Measurements from ENCODE around the gene CDK5RAP3.
"Not testable (repeated sequence)": the region's sequence is repeated elsewhere in the genome, so short reads cannot be mapped to it uniquely, and the experiment has no call there.

Gene CDK5RAP3

DNA sequence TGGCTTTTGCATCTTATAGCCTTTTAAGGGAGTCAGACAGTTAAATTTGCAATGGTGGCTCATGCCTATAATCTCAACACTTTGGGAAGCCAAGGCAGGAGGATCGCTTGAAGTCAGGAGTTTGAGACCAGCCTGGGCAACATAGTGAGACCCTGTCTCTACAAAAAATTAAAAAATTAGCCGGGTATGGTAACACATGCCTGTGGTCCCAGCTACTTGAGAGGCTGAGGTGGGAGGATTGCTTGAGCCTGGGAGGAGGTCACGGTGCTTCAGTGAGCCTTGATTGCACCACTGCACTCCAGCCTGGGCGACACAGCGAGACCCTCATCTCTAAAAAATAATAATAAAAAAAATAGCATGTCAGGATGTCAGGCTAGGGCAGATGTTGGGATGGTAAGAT lies 30.7 kb downstream of the CDK5RAP3 start:
- not testable (repeated sequence) for DNase-seq

DNA sequence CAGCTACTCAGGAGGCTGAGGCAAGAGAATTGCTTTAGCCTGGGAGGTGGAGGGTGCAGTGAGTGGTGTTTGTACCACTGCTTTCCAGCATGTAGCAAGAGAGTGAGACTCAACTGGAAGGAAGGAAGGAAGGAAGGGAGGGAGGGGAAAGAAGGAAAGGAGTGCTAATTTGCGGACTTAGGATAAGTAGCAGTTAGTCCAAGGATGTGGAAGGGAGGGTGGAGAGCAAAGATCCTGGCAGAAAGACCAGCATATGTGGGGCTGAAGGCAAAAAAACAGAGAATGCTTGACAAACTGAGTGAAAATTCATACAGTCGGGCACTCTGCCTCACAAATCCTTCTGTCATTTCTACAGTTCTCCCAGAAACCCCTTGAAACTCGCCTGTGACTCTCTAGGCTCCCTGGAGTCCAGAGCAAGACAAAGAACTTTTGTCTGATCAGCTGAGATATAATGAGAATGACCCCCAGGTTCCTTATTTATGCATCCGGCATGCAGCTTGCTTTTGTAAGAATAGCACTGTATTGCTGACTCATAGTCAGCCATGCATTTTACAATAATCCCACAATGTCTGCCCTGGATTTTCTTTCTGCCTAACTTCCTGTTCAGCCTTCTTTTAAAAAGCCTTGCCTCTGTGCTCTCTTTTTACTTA lies 31.5 kb downstream of the CDK5RAP3 start:
- no peak for DNase-seq

DNA sequence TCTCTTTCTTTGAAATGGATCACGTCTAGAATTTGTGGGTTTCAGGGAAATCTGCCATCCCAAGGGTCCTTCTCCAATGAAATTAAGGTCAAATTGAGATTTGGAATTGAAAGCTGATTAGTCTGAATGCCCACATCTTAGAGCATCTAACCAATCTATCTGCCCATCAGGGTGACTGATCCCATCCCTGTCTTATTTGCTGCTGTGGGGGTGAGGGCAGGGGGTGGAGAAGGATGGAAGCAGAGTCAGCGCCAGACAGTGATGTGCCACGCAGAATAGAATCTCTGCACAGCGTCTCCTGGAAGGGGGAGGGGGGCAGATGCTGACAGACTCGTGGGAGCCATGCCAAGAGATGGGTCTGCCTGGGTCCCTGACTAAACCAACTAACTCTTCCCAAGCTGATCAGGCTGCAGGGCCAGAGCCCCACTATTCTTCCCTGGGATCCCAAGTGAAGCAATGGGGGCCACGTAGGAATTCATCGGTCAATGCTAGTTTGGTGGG lies 32.1 kb downstream of the CDK5RAP3 start:
- no peak for DNase-seq

DNA sequence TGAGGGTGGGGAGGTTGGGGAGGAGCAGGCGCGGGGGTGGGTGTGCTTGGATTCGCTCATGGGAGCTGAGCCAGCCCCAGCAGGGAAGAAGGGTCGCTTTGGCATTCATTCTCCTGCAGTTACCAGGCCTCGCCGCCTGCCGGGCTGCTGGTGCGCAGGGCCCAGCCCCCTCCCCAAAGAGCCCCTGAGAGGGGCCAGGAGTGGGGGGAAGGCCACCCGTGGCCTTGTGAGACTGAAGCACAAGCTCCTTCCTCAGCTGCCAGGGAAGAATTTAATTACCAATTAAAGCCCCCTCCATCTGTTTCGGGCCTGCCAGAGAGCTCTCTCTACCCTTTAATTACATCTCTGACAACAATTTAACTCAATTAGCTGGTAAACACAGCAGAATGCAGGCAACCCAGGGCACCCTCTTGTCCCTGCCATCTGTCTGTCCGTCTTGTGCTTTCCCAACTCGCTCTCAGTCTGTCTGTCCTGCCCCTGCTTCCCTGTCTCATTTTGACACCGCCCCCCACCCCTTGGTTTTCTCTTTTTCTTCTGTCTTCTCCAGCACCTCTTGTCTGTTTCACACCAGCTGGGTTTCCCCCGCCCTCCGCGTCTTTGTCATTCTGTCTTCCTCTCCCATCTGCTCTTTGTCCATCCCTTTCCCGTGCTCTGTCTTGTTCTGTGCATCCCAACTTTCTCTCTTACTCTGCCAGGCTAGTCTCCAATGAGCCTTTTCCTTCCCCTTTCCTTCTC lies 32.7 kb downstream of the CDK5RAP3 start:
- no peak for DNase-seq

DNA sequence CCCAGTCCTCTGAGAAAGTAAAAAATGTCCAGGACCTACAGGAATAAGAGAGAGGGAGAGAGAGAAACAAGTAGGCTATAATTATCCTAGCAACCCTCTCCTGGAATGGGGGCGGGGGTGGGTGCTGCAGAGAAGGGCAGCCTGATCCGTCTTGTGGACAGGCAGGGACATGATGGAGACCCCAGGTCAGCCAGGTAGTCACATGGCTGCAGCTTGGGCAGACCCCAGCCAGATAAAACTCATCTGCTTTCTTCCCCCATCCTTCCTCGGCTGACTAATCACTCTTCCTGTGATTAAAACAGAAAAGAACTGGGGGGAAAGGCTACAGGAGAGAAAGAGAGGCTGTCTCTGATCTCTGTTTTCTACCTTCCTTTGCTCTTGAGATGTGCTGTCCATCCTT lies 34.1 kb downstream of the CDK5RAP3 start:
- no peak for DNase-seq

DNA sequence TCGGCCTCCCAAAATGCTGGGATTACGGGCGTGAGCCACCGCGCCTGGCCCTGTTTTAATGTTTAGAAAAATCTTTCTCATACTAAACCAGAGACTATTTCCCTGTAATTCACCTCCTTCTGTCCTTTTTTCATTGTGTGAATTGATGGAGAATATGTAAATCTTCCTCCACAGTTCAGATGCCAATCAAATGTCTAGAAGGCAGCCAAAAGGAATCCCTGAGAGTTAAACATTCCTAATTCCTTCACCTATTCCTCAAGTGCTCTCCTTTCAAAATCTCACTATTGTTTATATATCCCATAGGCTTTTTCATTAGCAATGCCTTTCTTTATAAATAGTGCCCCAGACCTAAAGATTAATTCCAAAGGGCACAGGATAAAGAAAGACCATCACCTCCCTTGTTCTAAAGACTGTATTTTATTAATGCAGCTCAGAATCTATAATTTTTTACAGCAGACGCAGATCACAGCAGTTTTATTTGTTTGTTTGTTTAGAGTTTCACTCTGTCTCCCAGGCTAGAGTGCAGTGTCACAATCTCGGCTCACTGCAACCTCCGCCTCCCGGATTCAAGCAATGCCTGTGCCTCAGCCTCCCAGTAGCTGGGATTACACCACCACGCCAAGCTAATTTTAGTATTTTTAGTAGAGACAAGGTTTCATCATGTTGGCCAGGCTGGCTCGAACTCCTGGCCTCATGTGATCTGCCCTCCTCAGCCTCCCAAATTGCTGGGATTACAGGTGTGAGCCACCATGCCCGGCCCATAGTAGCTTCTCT lies 36.2 kb downstream of the CDK5RAP3 start:
- DNase-seq = no peak

DNA sequence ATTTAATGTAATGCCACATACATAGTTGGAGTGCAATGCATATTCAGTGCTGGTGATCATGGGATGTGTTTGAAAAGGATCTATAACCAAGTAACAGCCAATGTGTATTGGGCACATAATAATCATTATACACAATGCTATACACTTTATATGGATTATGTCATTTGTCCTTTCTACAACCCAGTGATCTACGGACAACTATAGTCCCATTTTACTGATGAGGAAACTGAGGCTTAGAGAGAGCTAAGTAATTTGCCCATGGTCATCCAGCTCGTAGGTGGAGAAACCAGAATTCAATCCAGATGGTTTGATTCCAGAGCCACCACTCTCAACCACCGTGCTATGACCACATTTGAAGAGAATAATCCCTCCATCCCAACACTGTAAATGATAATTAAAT lies 39.3 kb downstream of the CDK5RAP3 start:
- DNase-seq = no peak

DNA sequence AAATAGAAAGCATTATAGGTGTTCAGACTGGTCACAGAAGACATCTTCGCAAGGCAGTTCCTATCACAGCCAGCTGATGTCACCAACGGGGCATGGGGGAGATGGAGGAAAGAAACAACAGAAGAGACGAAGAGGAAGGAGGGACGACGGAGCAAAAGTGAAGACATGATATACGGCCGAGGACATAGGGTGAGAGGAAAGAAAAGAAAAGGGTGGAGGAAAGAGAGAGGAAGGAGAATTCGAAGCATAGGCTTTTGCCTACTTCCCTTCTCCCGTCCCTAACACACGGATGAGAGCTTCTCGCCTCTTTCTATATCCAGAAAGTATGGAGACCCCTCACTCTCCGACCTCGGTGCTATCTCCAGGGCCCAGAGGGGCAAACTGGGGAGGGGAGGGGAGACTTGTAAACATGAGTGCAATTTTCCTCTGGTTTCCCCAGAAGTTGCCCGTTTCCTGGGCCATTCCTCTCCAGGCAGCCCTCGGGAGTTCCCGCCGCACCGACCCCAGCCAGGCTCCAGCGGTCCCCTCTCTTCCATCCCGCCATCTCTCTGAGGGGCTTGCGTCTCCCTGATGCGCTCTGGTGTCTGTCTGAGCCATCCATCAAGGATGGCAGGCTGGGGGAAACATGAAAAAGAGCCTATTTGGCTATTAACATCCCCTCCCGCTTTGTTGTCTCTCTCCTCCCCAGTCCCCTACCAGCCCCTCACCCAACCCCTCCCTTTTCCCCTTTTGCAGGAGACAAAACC lies 40.7 kb downstream of the CDK5RAP3 start:
- peak; percentile 28 to 31 for DNase-seq

DNA sequence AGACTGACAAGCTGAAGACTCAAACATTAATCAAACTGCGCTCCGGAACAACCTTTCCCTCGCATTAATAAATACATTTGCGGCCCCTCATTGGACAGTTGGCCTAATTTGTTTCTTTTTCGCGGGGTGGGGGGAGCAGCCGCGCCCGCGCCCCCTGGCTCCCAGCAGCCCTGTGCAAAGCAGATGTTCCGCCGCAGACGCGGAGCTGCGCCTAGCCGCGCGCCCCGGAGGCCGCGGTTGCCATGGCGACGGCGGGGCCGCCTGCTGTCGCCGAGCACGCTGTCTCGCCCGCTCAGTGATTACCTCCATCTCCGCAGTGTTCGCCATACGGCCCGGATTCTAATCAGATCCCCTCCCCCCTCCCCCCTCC lies 41.2 kb downstream of the CDK5RAP3 start:
- DNase-seq = peak; percentile 51 to 57

DNA sequence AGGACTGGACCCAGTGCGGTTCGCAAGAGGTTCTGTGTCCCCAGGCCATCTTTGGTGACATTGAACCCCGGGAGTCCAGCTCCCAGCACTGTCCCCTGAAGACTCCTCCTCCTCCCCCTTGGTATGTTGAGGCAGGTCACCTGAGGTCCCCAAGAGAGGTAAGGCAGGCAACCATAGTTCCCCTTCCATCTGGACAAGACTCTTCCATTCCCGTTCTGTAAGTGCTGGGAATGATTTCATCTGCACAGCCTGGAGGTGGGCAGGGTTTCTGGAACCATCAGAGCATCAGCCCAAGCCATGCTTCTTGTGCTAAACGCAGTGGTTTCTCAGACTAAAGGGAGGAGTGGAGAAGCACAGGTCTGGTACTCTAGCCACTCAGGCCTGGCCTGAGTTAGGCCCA lies 41.7 kb downstream of the CDK5RAP3 start:
- no peak for DNase-seq

DNA sequence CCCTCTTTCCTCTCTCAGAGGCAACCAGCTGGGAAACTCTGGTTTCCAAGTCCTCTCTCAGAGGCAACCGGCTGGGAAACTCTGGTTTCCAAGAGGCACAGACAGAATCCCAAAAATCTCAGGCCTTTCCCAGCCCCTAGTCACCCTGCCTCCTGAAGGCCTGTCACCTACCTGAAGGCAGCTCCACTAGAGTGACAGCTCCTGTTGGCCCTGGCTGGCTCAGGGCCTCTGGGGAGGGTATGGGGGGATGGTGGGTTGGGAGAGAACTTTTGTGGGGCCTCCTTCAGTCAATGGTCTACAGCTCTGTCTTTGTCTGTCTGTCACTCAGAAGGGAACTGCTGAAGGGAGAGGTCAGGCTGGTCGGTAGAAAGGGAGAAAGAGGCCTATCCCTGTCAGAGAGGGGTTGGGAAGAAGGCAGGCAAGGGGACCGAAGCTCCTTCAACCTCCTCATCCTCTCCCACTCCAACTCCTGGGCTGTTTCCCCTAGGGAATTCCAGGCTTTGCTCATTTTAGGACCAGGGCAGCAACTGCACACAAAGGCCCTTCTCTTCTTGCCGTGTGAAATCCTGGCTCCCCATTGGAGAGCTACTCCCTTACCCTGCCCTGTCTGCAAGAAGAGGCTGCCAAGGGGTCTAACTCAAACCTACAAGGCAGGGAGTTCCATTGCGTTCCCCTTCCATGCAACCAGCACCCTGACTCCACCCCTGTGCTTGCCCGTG lies 43.1 kb downstream of the CDK5RAP3 start:
- no peak for DNase-seq

DNA sequence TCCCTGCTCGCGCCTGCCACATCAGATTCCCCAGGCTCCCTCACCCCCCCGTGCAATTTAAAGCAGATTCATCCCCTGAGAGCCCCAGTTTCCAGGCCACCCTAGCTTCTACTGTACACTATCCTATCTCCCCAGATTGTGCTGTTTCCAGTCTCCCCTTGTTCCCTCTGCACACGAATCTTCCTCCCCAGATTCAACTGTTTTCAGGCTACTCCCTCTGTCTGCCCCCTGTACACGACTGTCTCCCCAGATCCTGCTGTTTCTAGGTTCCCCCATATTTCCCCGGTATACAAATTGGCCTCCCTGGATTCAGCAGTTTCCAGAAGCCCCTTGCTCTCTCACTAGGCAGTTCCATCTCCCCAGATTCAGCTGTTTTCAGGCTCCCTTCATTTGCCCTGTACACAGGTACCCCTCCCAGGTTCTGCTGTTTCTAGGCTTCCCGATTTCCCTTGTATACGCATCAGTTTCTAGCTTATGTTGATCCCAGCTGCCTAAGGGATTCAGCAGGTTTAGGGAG lies 43.7 kb downstream of the CDK5RAP3 start:
- no peak for DNase-seq

DNA sequence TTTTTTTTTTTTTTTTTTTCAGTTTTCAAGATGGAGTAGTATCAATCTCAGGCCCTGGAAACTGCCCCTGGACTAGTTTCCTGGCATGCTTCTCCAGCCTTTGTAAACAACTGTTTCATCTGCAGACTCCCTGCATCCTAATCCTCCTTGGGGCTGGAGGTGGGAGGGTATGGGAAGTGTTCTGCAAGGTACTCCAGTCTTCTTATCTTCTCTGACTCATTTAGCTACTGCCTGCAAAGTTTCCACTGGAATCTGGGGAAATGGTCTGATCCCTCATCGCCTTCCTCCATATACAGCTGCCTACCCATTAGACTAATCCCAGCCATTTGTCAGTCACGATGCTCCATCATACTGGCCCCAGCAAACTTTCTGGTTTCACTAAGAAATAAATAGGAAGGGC lies 45.2 kb downstream of the CDK5RAP3 start:
- no peak for DNase-seq

DNA sequence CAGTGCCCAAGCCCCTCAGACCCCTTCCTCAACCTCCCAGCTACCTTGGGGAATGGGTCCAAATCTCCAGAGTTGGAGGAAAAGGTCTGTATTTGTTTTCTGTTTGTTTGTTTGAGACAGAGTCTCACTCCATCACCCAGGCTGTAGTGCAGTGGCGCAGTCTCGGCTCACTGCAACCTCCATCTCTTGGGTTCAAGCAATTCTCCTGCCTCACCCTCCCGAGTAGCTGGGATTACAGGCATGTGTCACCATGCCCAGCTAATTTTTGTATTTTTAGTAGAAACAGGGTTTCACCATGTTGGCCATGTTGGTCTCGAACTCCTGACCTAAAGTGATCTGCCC lies 46.9 kb downstream of the CDK5RAP3 start:
- DNase-seq = not testable (repeated sequence)

DNA sequence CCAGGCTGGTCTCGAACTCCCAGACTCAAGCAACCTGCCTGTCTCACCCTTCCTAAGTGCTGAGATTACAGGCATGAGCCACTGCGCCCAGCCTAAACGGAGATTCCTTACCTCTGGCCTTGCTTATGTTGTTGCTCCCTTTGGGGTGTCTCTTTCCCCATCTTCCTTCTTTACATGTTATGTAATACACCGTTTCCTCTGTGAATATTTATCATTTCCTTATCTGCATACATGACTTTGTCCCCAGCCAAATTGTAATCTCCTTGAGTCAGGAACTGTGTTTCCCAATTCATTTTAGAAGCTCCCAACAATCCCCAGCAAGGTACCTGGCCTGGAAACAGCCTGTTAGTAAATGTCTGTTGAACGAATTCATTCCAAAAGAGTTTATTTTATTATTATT lies 51.0 kb downstream of the CDK5RAP3 start:
- DNase-seq = no peak

DNA sequence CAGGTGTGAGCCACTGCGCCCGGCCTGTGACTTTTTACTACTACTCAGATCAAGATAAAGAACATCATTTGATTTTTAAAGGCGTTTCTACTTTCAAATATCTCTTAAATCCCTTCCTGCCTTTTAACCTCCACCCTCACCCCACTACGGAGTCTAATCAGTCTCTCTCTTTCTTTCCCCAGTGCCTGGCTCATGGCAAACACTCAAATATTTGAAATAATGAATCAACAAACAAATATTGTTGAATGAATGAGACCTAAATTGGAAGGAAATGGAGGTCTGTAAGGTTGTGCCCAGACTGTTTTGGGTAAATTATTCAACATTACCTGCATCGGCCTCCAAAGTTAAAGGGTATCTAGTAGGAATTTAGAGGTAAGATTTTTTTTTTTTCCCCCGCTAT lies 52.0 kb downstream of the CDK5RAP3 start:
- DNase-seq = no peak

DNA sequence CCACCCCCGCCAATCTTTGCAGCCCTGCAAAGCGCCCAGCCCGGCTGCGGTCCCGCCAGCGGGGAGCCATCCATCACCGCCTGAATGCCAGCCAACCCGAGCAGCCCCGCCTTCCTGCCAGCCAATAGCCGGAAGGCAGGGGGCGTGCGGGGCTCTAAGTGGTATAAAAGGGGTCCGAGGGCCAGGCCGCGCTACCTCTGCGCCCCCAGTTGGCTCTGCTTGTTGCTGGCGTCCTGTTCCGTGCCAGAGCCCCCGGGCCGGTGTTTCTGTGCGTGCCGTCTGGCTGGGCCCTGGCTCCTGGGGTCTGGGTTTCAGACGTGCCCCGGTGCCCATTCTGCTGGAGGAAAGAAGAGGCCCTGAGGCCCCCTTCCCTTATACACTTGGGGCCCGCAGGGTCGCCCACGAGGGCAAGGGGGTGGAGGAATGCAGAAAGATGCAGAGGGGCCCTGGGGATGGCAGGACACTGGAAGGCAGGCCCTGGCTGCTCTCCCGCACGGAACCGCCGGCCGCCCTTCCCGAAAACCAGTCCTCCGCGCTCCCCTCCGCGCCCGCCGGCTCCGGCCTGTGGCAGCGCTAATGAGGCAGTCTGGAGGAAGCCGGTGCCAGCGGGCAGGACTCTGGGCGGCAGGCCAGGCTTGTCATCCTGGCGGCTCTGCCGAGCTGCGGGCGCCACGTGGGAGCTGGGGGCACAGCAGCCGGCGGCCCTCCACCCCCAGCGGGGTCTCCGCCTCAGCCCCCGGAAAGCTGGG lies 52.7 kb downstream of the CDK5RAP3 start:
- peak in 1 of 2 donors; percentile 25 for DNase-seq

DNA sequence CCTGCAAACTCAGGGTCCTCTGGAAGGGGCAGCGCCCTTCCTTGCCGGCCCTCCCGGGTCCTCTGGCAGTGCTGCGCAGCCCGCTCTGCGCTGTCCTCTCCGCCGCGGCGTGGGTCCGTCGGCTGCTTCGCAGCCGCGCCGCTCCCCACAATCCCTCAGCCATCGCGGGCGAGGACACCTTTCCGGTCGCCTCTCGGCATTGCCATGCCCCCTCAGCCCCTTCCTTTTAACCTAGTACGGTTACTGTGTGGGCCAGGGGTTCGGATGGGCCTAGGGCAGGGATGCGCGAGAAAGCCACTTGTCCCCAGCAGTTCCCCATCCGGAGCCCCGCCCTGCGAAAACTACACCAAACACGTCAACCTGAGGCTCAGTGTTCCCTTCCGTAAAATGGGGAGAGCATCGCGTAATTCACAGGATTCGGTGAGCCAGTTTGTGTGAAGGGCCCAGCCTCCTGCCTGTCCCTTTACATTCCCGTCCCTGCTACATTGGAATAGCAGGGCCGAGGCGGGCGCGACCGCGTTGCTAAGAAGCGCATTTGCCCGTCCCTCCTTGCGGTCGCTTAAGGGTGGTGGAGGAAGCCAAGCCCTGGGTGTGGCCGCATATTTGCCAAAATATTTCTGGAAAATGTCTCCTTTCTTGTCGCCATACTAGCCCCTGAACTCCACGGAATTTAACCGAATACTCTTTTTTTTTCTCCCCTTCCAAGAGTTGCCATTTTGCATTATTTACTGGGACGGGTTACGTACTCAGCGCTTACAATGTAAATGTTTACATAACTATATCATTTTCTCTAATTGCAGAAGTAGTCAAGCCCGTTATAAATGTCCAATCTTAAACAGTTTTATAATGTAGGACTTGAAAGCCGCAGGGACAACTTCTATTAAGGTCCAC lies 53.5 kb downstream of the CDK5RAP3 start:
- DNase-seq = peak in 1 of 2 donors; percentile 28

DNA sequence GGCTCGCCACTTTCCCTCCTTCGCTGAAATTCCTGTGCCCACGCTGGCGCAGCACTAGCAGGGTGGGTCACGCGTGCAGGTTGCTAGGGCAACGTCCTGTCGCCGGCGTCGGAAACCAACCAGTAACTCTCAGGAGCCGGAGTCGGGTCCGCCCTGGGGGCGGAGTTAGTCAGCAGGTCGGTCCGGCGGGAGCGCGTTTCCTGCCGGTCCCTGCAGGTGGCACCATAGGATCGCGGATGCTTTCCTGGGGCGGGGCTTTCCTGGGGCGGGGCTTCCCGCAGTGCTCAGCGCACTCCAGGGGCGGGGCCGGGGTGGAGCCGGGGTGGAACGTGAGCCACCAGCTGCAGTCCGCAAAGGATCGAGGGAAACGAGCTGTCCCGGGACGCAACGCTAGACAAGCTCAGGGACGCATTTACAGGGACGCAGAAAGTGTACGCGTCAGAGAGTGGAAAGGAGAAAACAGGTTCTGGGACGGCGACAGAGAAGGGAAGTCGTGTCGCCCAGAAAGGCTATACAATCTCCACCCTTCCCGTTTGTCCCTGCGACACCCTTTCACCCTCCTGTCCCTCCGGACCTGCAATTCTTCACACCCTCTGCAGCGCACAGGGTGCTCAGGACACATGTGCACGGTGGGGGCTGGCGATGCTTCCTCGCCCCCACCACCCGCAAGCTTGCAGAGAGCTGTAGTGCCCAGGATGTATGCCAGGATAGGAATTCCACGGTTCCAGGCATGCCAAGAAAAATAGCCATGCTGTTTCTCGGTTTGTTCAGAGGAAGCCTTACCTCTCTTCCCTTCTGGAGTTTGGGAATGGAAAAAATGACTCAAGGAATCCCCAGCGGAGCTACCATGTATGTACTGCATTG lies 54.4 kb downstream of the CDK5RAP3 start:
- peak; percentile 99 to 100 for DNase-seq

Measured in stimulated activated CD4-positive, alpha-beta T cell treated with anti-CD3 and anti-CD28 coated beads, Interleukin-2, amount 100 ng/mL, for 48 hours (primary cell).